GM20000 (cell line): Measurements from ENCODE around the gene CGB2.
"Not testable (repeated sequence)": the region's sequence is repeated elsewhere in the genome, so short reads cannot be mapped to it uniquely, and the experiment has no call there.

Source experiments
- DNase-seq: peaks from one replicate; pipeline ENCODE4 v3.0.0; 2012; ENCODE audit warnings: low spot score
- CTCF ChIP-seq: IDR thresholded peaks from 2 replicates; pipeline ENCODE4 v1.5.1; 2012; ENCODE audit warnings: mild to moderate bottlenecking, control low read depth; ENCODE audit errors: extremely low read depth, missing control alignments

The CGB2 gene

GRCh38 chr19:49019242-49019932 lies 12.3 kb upstream of the CGB2 start:
- DNase-seq = peak; percentile 89
- no peak for TF ChIP-seq CTCF

DNA sequence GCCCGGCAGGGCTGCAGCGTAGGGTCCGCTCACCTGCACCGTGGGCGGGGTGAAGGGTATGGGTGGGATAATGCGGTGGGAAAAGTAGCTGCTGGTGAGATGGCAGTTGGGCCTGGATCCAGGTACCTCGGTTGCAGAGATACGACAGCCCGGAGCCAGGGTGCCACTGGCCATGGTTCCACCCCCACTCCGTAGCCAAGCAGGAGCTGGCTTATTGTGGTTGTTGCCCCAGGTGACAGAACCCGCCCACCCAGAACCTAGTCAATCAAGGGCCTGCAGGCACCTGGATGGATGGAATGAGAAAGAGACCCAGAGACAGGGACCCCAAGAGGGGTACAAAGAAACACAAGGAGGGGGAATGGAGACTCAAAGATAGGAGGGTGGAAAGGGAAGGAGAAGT lies 11.3 kb upstream of the CGB2 start:
- no peak for DNase-seq
- TF ChIP-seq CTCF = no peak

DNA sequence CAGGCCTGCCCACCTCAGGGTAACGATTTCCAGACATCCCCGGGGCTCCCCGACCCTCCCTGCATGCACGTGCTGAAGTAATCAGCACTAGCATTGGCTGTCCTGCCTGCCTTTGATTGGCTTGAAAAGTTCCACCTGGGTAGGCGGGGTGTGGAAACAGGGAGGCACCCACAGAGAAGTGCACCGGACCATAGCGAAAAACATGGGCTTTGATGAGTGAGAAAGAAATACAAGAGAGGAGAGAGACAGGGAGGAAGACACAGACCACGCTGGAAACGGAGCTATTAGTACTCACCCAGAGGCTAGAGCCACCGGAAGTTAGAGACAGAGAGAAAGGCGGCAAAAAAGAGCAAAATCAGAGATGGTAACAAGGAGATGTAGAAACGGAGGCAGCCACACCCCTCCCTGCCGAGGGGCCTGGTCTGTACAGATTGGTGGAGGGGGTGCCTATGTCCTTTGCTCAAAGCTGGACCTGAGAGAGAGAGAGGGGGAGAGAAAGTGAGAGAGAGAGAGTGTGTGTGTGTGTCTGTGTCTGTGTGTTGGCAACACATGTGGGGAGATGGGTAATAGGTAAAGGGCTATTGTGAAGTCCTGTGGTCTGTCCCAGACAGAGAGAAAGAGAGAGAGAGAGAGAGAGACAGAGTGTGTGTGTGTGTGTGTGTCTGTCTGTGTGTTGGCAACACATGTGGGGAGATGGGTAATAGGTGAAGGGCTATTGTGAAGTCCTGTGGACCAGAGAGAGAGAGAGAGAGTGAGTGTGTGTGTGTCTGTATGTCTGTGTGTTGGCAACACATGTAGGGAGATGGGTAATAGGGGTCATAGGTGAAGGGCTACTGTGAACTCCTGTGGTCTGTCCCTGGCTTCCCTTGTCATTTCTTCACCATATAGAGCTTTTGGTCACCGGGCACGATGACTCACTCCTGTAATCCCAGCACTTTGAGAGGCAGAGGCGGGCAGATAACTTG lies 10.5 kb upstream of the CGB2 start:
- no peak for TF ChIP-seq CTCF
- no peak for DNase-seq

DNA sequence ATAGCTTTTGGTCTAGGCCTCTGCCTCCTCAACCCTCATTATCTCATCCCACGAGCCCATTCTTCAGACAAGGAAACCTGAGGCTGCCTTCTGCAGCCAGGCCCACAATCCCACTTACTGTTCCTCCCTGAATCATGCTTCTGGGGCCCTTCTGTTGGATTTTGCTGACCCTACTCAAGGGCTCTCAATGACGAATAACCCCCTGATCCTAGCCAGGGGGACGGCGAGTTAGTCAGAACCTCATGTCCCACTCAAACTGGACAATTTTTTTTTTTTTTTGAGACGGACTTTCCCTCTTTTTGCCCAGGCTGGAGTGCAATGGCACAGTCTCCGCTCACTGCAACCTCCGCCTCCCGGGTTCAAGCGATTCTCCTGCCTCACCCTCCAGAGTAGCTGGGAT lies 9.6 kb upstream of the CGB2 start:
- DNase-seq = no peak

DNA sequence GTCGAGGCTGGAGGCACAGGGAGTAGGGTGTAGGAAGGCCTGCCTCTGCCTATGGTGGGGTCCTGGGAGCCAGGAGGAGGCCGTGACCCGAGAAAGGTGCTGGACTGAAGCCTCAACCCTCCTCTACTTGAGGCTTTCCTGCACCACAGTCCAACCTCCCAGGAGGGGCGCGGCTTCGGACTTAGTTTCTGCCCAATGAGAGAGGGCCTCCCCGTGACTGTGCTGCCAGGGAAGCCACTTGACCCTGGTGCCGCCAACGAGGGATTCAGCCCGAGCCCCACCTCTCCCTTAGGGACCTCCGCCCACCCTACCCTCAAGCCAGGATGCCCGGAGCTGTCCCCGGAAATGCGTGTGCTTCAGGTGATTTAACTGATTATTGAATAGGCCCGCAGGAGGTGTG lies 7.5 kb upstream of the CGB2 start, which contains the start of gene CGB3:
CGB3 (minus strand) TSS at position 101 of the 400 bp plus-strand sequence. CDS start 362 bp downstream, outside the sequence.
- DNase-seq = not testable (repeated sequence)

More for the DNA sequence above, 9.6 kb upstream of the CGB2 start:
- no peak for TF ChIP-seq CTCF

- DNase-seq = not testable (repeated sequence)
Observed at GRCh38 chr19:49025088-49025487, 6.6 kb upstream of the CGB2 start.

DNA sequence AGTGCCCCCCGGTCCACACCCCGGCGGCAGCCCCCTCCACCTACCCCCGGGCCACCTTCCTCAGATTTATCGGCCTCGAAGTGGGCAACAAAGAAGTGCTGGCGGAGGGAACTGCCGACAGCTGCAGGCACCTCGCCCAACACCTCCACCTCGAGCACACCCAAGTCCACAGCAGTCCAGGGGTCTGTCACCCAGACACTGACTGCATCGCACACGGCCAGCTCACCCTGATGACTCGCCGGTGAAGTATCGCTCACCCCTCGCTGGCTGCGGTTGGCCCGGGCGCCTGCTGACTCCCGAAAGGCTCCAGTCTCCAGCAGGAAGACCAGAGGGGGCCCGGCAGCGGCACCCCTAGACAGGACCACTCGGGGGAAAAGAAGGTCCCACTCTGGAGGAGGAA lies 6.1 kb upstream of the CGB2 start:
- not testable (repeated sequence) for DNase-seq

DNA sequence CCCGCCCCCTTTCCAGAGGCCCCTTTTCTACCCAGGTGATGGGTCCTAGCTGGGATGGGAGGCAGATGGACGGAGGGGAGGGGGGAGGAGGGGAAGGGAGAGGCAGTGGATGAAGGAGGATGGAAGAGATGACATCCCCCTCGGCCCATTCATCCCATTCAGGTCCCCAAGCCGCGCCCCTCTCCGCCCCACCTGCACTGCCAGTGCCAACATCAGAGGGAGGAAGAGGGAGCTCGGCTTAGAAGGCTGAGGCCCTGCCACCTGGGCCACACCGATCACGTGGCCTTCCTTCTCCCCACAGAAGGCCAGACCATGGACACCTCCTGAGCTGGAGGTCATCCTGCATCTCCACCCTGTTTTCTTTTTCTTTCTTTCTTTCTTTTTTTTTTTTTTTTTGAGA lies 3.0 kb upstream of the CGB2 start:
- DNase-seq = not testable (repeated sequence)

DNA sequence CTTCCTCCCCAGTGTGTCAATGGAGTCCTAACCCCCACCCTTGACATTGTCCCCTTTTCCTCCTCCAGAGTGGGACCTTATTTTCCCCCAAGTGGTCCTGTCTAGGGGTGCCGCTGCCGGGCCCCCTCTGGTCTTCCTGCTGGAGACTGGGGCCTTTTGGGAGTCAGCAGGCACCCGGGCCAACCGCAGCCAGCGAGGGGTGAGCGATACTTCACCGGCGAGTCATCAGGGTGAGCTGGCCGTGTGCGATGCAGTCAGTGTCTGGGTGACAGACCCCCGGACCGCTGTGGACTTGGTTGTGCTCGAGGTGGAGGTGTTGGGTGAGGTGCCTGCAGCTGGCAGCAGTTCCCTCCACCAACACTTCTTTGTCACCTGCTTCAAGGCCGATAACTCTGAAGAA lies 1.9 kb upstream of the CGB2 start:
- DNase-seq = not testable (repeated sequence)

DNA sequence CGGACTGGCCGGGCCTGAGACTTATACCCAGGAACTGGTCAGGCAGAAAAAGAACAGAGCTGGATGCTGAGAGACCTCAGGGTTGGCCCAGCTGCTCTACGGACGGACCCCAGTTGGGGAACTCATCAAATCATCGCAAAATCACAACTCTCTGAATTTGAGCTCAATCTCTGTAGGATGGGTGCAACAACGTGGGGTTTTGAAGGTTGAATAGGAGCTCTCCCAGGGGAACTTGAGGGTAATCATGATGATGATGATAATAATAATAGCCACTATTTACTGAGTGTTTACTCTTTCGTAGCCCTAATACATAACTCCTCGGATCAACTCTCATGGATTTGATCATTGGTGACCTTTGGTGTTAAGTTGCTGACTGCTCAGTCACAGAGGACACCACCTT lies 1.4 kb upstream of the CGB2 start:
- not testable (repeated sequence) for DNase-seq
